Coronary artery (tissue), 2 donors: ENCODE measurements around the gene ZBTB14.
A peak's percentile ranks its signal among the peaks of the same experiment; 100 is the strongest.

Experiments
- DNase-seq: peaks from one replicate; pipeline ENCODE4 v3.0.0-alpha.2; 2017; ENCODE audit warnings: low spot score
- H3K27ac ChIP-seq, 2 donors: fragments of 200-600 bp; sonication (generic); one replicate each; pipeline ENCODE4 v1.5.1; 2016 to 2019
- H3K4me3 ChIP-seq: fragments of 200-600 bp; sonication (generic); 2 replicates; pipeline ENCODE4 v1.5.1; 2016; ENCODE audit warnings: mild to moderate bottlenecking, moderate library complexity
- CTCF ChIP-seq: fragments of 200-600 bp; sonication (generic); IDR thresholded peaks from one replicate; pipeline ENCODE4 v1.5.1; 2019; ENCODE audit warnings: antibody characterized with exemption

ZBTB14 gene

GRCh38 chr18:5298156-5298852 is 2.8 kb upstream of the ZBTB14 start:
- Histone ChIP-seq H3K4me3 (no peak overlapping the region), H3K27ac (no peak overlapping the region)
- no peak for TF ChIP-seq CTCF
- DNase-seq = no peak

GRCh38 chr18:5297597-5297996 is 2.1 kb upstream of the ZBTB14 start:
- DNase-seq = no peak
- H3K4me3 ChIP-seq = no peak overlapping the region
- H3K27ac ChIP-seq = peak overlapping the region; percentile 83 to 98
- no peak for TF ChIP-seq CTCF

- TF ChIP-seq CTCF = no peak
- DNase-seq = peak; percentile 92
- Histone ChIP-seq H3K27ac (peak overlapping the region; percentile 83 to 98), H3K4me3 (peak overlapping the region; percentile 84)
These were observed 1.3 kb upstream of the ZBTB14 start for GRCh38 chr18:5296706-5297320.

- Histone ChIP-seq H3K27ac (peak overlapping the region; percentile 83 to 98), H3K4me3 (peak overlapping the region; percentile 84)
- peak; percentile 95 for DNase-seq
- no peak for TF ChIP-seq CTCF
These were observed 617 bp upstream of the ZBTB14 start for GRCh38 chr18:5295981-5296705.

GRCh38 chr18:5294457-5295230 is 882 bp downstream of the ZBTB14 start:
- H3K4me3 ChIP-seq = peak overlapping the region; percentile 84
- DNase-seq = peak; percentile 84
- peak overlapping the region; percentile 90 to 98 for H3K27ac ChIP-seq
- no peak for TF ChIP-seq CTCF

- TF ChIP-seq CTCF = no peak
- Histone ChIP-seq H3K27ac (peak overlapping the region; percentile 90 to 98), H3K4me3 (peak overlapping the region; percentile 84)
- DNase-seq = no peak
These were observed 1.4 kb downstream of the ZBTB14 start for GRCh38 chr18:5294113-5294456.
